IMR-90 (cell line): ENCODE results near the gene ADAMTS8. TPM values are rescaled to one million over a fixed set of nuclear protein-coding genes. Genes with fewer than 3 reads are reported as not detected.

Experiments
- ATAC-seq: fragments of 200-7000 bp; cut with Tn5 transposase; 2 replicates; pipeline ENCODE4 v1.9.1; 2020; ENCODE audit warnings: low read depth, mild to moderate bottlenecking, moderate library complexity
- BruUV-seq: library from RNA; stranded (reverse); fragments of 400-500 nt; replicated peaks from 2 replicates; lab custom pipeline; 2021; lab: Mats Ljungman, UMichigan
- CTCF ChIA-PET: fragments of 300-600 bp; formaldehyde crosslinking; extraction: SDS; loops from one replicate; lab custom pipeline; 2021; ENCODE audit warnings: antibody characterized with exemption; lab: Yijun Ruan, JAX
- POLR2A ChIA-PET: fragments of 300-600 bp; sonication (Branson Sonifier 250); formaldehyde crosslinking; loops from one replicate; lab custom pipeline; 2022; ENCODE audit warnings: antibody characterized with exemption; ENCODE audit not compliant: unreplicated experiment; lab: Charles Lee
- DNase-seq: peaks from one replicate; pipeline ENCODE4 v3.0.0; 2013
- H2AFZ ChIP-seq: replicated peaks from 2 replicates; pipeline ENCODE3; 2013; ENCODE audit warnings: low read length, mild to moderate bottlenecking; ENCODE audit not compliant: poor library complexity
- H2AK5ac ChIP-seq: 2 replicates; pipeline ENCODE4 v1.6.1; 2013; ENCODE audit warnings: low read depth, low read length, inconsistent platforms
- H2AK9ac ChIP-seq: replicated peaks from 2 replicates; pipeline ENCODE3; 2013; ENCODE audit warnings: mild to moderate bottlenecking, low read depth, low read length, moderate library complexity; ENCODE audit not compliant: poor library complexity
- H2BK120ac ChIP-seq: 2 replicates; pipeline ENCODE4 v1.6.1; 2013; ENCODE audit warnings: low read depth, low read length, inconsistent platforms
- H2BK15ac ChIP-seq: 3 replicates; pipeline ENCODE4 v1.6.1; 2013; ENCODE audit warnings: low read depth, low read length, inconsistent platforms
- H2BK20ac ChIP-seq: 2 replicates; pipeline ENCODE4 v1.6.1; 2013; ENCODE audit warnings: low read depth, mild to moderate bottlenecking, inconsistent platforms, low read length, moderate library complexity
- H2BK5ac ChIP-seq: 2 replicates; pipeline ENCODE4 v1.6.1; 2013; ENCODE audit warnings: mild to moderate bottlenecking, low read depth, low read length, inconsistent platforms; ENCODE audit not compliant: poor library complexity, severe bottlenecking
- H3K14ac ChIP-seq: replicated peaks from 2 replicates; pipeline ENCODE4 v1.6.1; 2013; ENCODE audit warnings: low read depth, low read length, inconsistent platforms
- H3K18ac ChIP-seq: 2 replicates; pipeline ENCODE4 v1.6.1; 2013; ENCODE audit warnings: low read depth, low read length, control low read depth
- H3K23ac ChIP-seq: 2 replicates; pipeline ENCODE4 v1.6.1; 2013; ENCODE audit warnings: low read depth, low read length, inconsistent platforms
- H3K27ac ChIP-seq: 2 replicates; pipeline ENCODE4 v1.5.1; 2013; ENCODE audit warnings: mild to moderate bottlenecking, control low read depth, low read length; ENCODE audit not compliant: insufficient read depth
- H3K27me3 ChIP-seq: 2 replicates; pipeline ENCODE4 v1.6.1; 2013; ENCODE audit warnings: low read length; ENCODE audit not compliant: control insufficient read depth, insufficient read depth
- H3K36me3 ChIP-seq: 2 replicates; pipeline ENCODE4 v1.6.1; 2013; ENCODE audit warnings: low read length, mixed read lengths; ENCODE audit not compliant: control insufficient read depth, insufficient read depth
- H3K4ac ChIP-seq: 2 replicates; pipeline ENCODE4 v1.6.1; 2013; ENCODE audit warnings: low read depth, low read length, inconsistent platforms
- H3K4me1 ChIP-seq: 2 replicates; pipeline ENCODE4 v1.6.1; 2013; ENCODE audit warnings: low read length, mixed read lengths; ENCODE audit not compliant: control insufficient read depth, insufficient read depth
- H3K4me2 ChIP-seq: 2 replicates; pipeline ENCODE4 v1.6.1; 2013; ENCODE audit warnings: low read depth, mild to moderate bottlenecking, control low read depth, low read length, moderate library complexity
- H3K4me3 ChIP-seq: 2 replicates; pipeline ENCODE4 v1.5.1; 2013; ENCODE audit warnings: low read depth, mild to moderate bottlenecking, control low read depth, low read length, moderate library complexity; ENCODE audit not compliant: insufficient read depth
- H3K56ac ChIP-seq: 2 replicates; pipeline ENCODE4 v1.6.1; 2013; ENCODE audit warnings: low read length, inconsistent platforms; ENCODE audit not compliant: insufficient read depth; ENCODE audit errors: extremely low read depth
- H3K79me1 ChIP-seq, 2 experiments: 2 replicates each; pipeline ENCODE4 v1.6.1; 2013; ENCODE audit warnings: low read length in 2 of 2, inconsistent platforms in 1 of 2, low read depth in 1 of 2
- H3K9ac ChIP-seq: 2 replicates; pipeline ENCODE4 v1.6.1; 2013; ENCODE audit warnings: low read depth, low read length, control low read depth
- H3K9me1 ChIP-seq: 2 replicates; pipeline ENCODE4 v1.6.1; 2013; ENCODE audit warnings: low read length, inconsistent platforms; ENCODE audit not compliant: insufficient read depth
- H3K9me3 ChIP-seq: 2 replicates; pipeline ENCODE4 v1.6.1; 2013; ENCODE audit warnings: low read length; ENCODE audit not compliant: control insufficient read depth, insufficient read depth
- H4K20me1 ChIP-seq: 2 replicates; pipeline ENCODE4 v1.6.1; 2013; ENCODE audit warnings: low read length, inconsistent platforms; ENCODE audit not compliant: insufficient read depth
- H4K5ac ChIP-seq: 2 replicates; pipeline ENCODE4 v1.6.1; 2013; ENCODE audit warnings: mild to moderate bottlenecking, low read depth, low read length, control low read depth
- H4K8ac ChIP-seq, 2 experiments: 2 replicates each; pipeline ENCODE4 v1.6.1; 2013; ENCODE audit warnings: low read depth in 2 of 2, low read length in 2 of 2, control low read depth in 1 of 2, inconsistent platforms in 1 of 2
- H4K91ac ChIP-seq: 2 replicates; pipeline ENCODE4 v1.6.1; 2013; ENCODE audit warnings: low read depth, low read length, inconsistent platforms; ENCODE audit not compliant: insufficient read depth
- BHLHE40 ChIP-seq: fragments of 150-350 bp; IDR thresholded peaks from 2 replicates; pipeline ENCODE4 v1.6.1; 2016; ENCODE audit warnings: mild to moderate bottlenecking, low read depth, low read length
- CEBPB ChIP-seq: IDR thresholded peaks from 2 replicates; pipeline ENCODE4 v1.6.1; 2012; ENCODE audit warnings: low read depth, low read length, improper control_type of control experiment
- CHD1 ChIP-seq: IDR thresholded peaks from 2 replicates; pipeline ENCODE4 v1.6.1; 2012; ENCODE audit warnings: low read depth, low read length, improper control_type of control experiment
- FOS ChIP-seq: fragments of 150-350 bp; IDR thresholded peaks from 2 replicates; pipeline ENCODE4 v1.6.1; 2016; ENCODE audit warnings: low read depth, low read length
- MAFK ChIP-seq: IDR thresholded peaks from 2 replicates; pipeline ENCODE4 v1.6.1; 2012; ENCODE audit warnings: low read depth, low read length, improper control_type of control experiment
- MAZ ChIP-seq: IDR thresholded peaks from 2 replicates; pipeline ENCODE4 v1.6.1; 2012; ENCODE audit warnings: low read depth, mild to moderate bottlenecking, low read length, improper control_type of control experiment, moderate library complexity, borderline replicate concordance
- MXI1 ChIP-seq: IDR thresholded peaks from 2 replicates; pipeline ENCODE4 v1.6.1; 2012; ENCODE audit warnings: low read depth, mild to moderate bottlenecking, low read length, moderate library complexity, borderline replicate concordance
- NFE2L2 ChIP-seq: fragments of 150-350 bp; IDR thresholded peaks from 2 replicates; pipeline ENCODE4 v1.6.1; 2016; ENCODE audit warnings: low read depth, mild to moderate bottlenecking, low read length
- POLR2A ChIP-seq: IDR thresholded peaks from 2 replicates; pipeline ENCODE4 v1.6.1; 2012; ENCODE audit warnings: mild to moderate bottlenecking, low read depth, low read length
- RAD21 ChIP-seq: IDR thresholded peaks from 2 replicates; pipeline ENCODE4 v1.6.1; 2012; ENCODE audit warnings: low read length, improper control_type of control experiment
- RCOR1 ChIP-seq: IDR thresholded peaks from 2 replicates; pipeline ENCODE4 v1.6.1; 2012; ENCODE audit warnings: mild to moderate bottlenecking, low read length, improper control_type of control experiment; ENCODE audit not compliant: insufficient replicate concordance
- RFX5 ChIP-seq: IDR thresholded peaks from 2 replicates; pipeline ENCODE4 v1.8.0; 2012; ENCODE audit warnings: low read depth, mild to moderate bottlenecking, low read length, moderate library complexity
- SMC3 ChIP-seq: fragments of 150-350 bp; IDR thresholded peaks from 2 replicates; pipeline ENCODE4 v1.6.1; 2016; ENCODE audit warnings: low read depth, mild to moderate bottlenecking, antibody characterized with exemption, low read length, moderate library complexity
- WGBS, 2 experiments: methylation state at CpG; one replicate each; pipeline versions ENCODE4 v1.1.5 to v1.1.7; 2013; ENCODE audit warnings: missing lambda C conversion rate in 2 of 2; ENCODE audit not compliant: insufficient read length in 1 of 2; ENCODE audit errors: extremely low coverage in 2 of 2; 5-methylcytosine and 5-hydroxymethylcytosine counted together
- dilution Hi-C: fragments of 300-500 bp; cut with HindIII; formaldehyde crosslinking; loops from one replicate; pipeline ENCODE4 v1.14.3; 2018; ENCODE audit warnings: low sequenced_read_pairs; ENCODE audit not compliant: unreplicated experiment
- in situ Hi-C: fragments of 300-500 bp; cut with MboI; formaldehyde crosslinking; loops from 3 replicates; pipeline ENCODE4 v1.14.3; 2019; ENCODE audit warnings: low sequenced_read_pairs, inconsistent platforms, mixed read lengths
- intact Hi-C: fragments of 100-400 bp; cut with micrococcal nuclease; formaldehyde crosslinking; loops from 2 replicates; pipeline ENCODE4 v1.10.0; 2022
- polyA plus RNA-seq, 3 experiments: library from polyadenylated mRNA; depleted of rRNA; stranded (reverse); fragments of >200 nt; gene quantifications; 2 replicates each; pipeline ENCODE4 v1.2.3, GENCODE V29; 2012; ENCODE audit warnings: low replicate concordance in 1 of 3
- total RNA-seq: library from RNA; depleted of rRNA; stranded (reverse); fragments of >200 nt; gene quantifications from 2 replicates; pipeline ENCODE4 v1.2.3, GENCODE V29; 2012
- TF ChIP-seq, protein P1 (sequence below): conservative IDR thresholded peaks from 2 replicates; pipeline ENCODE4 v1.5.1; 2012; ENCODE audit warnings: mild to moderate bottlenecking, low read depth, low read length, improper control_type of control experiment
- TF ChIP-seq, protein P2 (sequence below): fragments of 150-350 bp; IDR thresholded peaks from 2 replicates; pipeline ENCODE4 v1.6.1; 2016; ENCODE audit warnings: low read depth, mild to moderate bottlenecking, low read length, moderate library complexity, borderline replicate concordance

The ADAMTS8 gene
- total and polyA plus RNA-seq, 2 of the 4 experiments (the other 2 are of a cell fraction) = under 0.01 to 0.60 TPM

DNA sequence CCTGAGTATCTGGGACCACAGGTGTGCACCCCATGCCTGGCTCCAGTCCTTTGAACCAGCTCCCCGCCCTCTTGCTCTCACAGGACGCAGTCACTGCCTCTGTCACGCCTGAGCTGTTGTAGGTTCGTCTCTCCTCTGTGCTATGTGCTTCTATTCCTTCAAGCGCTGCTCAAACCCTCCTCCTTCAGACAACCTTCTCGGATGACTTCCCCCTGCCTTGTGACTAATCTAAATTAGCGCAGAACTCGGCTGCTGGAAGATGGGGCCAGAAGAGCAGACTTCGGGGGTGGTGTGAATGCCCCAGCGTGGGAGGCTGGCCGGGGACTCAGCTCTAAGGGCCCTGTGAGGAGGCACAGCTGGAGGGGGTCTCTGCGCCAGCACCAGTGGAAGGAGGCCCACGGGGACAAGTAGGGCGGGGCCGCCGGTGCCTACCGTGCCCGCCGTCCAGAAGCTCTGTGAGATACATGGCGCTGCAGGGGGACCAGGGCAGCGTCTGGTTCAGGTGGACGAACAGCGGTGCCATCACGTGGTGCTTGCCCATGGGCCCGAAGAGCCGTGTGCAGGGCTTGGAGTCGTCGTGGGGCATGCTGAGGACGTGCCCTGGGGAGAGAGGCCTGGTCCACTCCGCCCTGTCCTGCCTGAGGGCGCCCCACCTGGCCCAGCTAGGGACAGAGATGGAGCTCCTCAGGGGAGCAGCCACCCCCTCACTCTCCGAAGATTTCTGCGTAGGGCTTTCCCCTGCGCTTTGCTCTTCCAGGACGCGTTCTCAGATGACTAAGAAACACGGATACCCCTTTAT, 12.5 kb downstream of the ADAMTS8 start:
- in situ Hi-C loops = loop anchor here (25.0 kb wide), 2 partner anchors 1471 to 1646 kb away; no protein-coding TSS in a partner anchor
- intact Hi-C loops = no loop called here
- peak overlapping the region; percentile 7; the same call in 1 of the 2 replicates for H4K5ac ChIP-seq
- TF ChIP-seq CHD1 = no peak
- no peak for TF ChIP-seq RFX5
- no peak for TF ChIP-seq RCOR1
- no peak for TF ChIP-seq CEBPB
- TF ChIP-seq RAD21 = no peak
- no peak for TF ChIP-seq NFE2L2
- no peak for TF ChIP-seq MAFK
- TF ChIP-seq POLR2A = no peak
- no peak for TF ChIP-seq MAZ
- no peak for TF ChIP-seq BHLHE40
- TF ChIP-seq, protein P1, sequence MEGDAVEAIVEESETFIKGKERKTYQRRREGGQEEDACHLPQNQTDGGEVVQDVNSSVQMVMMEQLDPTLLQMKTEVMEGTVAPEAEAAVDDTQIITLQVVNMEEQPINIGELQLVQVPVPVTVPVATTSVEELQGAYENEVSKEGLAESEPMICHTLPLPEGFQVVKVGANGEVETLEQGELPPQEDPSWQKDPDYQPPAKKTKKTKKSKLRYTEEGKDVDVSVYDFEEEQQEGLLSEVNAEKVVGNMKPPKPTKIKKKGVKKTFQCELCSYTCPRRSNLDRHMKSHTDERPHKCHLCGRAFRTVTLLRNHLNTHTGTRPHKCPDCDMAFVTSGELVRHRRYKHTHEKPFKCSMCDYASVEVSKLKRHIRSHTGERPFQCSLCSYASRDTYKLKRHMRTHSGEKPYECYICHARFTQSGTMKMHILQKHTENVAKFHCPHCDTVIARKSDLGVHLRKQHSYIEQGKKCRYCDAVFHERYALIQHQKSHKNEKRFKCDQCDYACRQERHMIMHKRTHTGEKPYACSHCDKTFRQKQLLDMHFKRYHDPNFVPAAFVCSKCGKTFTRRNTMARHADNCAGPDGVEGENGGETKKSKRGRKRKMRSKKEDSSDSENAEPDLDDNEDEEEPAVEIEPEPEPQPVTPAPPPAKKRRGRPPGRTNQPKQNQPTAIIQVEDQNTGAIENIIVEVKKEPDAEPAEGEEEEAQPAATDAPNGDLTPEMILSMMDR = no peak
- TF ChIP-seq SMC3 = no peak
- TF ChIP-seq FOS = no peak
- TF ChIP-seq, protein P2, sequence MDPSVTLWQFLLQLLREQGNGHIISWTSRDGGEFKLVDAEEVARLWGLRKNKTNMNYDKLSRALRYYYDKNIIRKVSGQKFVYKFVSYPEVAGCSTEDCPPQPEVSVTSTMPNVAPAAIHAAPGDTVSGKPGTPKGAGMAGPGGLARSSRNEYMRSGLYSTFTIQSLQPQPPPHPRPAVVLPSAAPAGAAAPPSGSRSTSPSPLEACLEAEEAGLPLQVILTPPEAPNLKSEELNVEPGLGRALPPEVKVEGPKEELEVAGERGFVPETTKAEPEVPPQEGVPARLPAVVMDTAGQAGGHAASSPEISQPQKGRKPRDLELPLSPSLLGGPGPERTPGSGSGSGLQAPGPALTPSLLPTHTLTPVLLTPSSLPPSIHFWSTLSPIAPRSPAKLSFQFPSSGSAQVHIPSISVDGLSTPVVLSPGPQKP = no peak
- no peak for TF ChIP-seq MXI1

More for the DNA sequence above, 12.5 kb downstream of the ADAMTS8 start:
- Histone ChIP-seq H3K79me1 (no peaks in the 10 kb centered on the region), H2BK5ac (no peak overlapping the region), H3K23ac (no peak overlapping the region), H2BK20ac (peak overlapping the region; percentile 60), H2AK9ac (peak overlapping the region; percentile 23), H3K18ac (peak overlapping the region; percentile 2; the same call in 1 of the 2 replicates), H3K9me3 (no peaks in the 10 kb centered on the region), H3K4me2 (no peak overlapping the region), H3K56ac (no peak overlapping the region), H2AK5ac (peak overlapping the region; percentile 74), H3K36me3 (peaks cover 5% of the 10 kb centered on the region; the same call in 1 of the 2 replicates), H4K8ac (0 out of 4 replicates have a peak overlapping the region, but pooled peaks of 1 of the 2 experiments have one; percentile 12), H3K4me1 (peaks cover 34% of the 10 kb centered on the region), H2BK15ac (0 out of 3 replicates have a peak overlapping the region, but pooled peaks have one; percentile 24), H3K4ac (no peak overlapping the region; the same call in 1 of the 2 replicates), H2AFZ (peak overlapping the region; percentile 27), H2BK120ac (peak overlapping the region; percentile 73), H3K9ac (no peak overlapping the region), H3K14ac (no peak overlapping the region), H4K91ac (peak overlapping the region; percentile 42; the same call in 1 of the 2 replicates), H3K27me3 (no peaks in the 10 kb centered on the region), H3K9me1 (peaks cover 21% of the 10 kb centered on the region), H3K27ac (no peak overlapping the region), H3K4me3 (no peak overlapping the region), H4K20me1 (peaks cover 6% of the 10 kb centered on the region; the same call in 1 of the 2 replicates)
- WGBS, 2 experiments = 79% methylated on average over 11 of the region's 37 CpGs; no CpG with 5 or more reads in 1 of the 2 experiments
- no TSS peak for BruUV-seq
- POLR2A ChIA-PET = no interaction called here
- dilution Hi-C loops = no loop called here
- peak; percentile 22 for DNase-seq
- CTCF ChIA-PET = interaction anchor here (0.6 to 0.7 kb wide), 2 partner anchors 23 to 29 kb away, joined by 3 read pairs; no protein-coding TSS in a partner anchor
- ATAC-seq = no peak
